Globus pallidus (tissue), 1 donor: ENCODE measurements around the gene RSRP1.
"Not testable (repeated sequence)": the region's sequence is repeated elsewhere in the genome, so short reads cannot be mapped to it uniquely, and the experiment has no call there.

Experiments used
- DNase-seq: peaks from one replicate; pipeline ENCODE4 v3.0.0-alpha.2; 2015; ENCODE audit warnings: low spot score

The RSRP1 gene

GRCh38 chr1:25247024-25247828, at the start of gene RSRP1:
TSS of gene RSRP1 (minus strand) at chr1:25247454. CDS start at chr1:25246963, 491 bp downstream.
- peak; percentile 99 for DNase-seq

- DNase-seq: not testable (repeated sequence)
These were observed 49.2 kb upstream of the RSRP1 start for GRCh38 chr1:25296501-25296900.

GRCh38 chr1:25294889-25295826, 47.9 kb upstream of the RSRP1 start:
- not testable (repeated sequence) for DNase-seq

GRCh38 chr1:25293426-25293825, 46.2 kb upstream of the RSRP1 start:
- DNase-seq: not testable (repeated sequence)

GRCh38 chr1:25290043-25290442, 42.8 kb upstream of the RSRP1 start:
- not testable (repeated sequence) for DNase-seq

GRCh38 chr1:25288573-25289101, 41.4 kb upstream of the RSRP1 start:
- DNase-seq: not testable (repeated sequence)

- not testable (repeated sequence) for DNase-seq
These were observed 39.9 kb upstream of the RSRP1 start for GRCh38 chr1:25287164-25287563.

GRCh38 chr1:25285862-25286261, 38.6 kb upstream of the RSRP1 start:
- not testable (repeated sequence) for DNase-seq

GRCh38 chr1:25279693-25280111, 32.4 kb upstream of the RSRP1 start:
- not testable (repeated sequence) for DNase-seq

- DNase-seq: not testable (repeated sequence)
These were observed 31.5 kb upstream of the RSRP1 start for GRCh38 chr1:25278790-25279189.

GRCh38 chr1:25278358-25278757, 31.1 kb upstream of the RSRP1 start:
- DNase-seq: not testable (repeated sequence)

- not testable (repeated sequence) for DNase-seq
These were observed 30.0 kb upstream of the RSRP1 start for GRCh38 chr1:25277295-25277694.

GRCh38 chr1:25275648-25276047, 28.4 kb upstream of the RSRP1 start:
- not testable (repeated sequence) for DNase-seq

GRCh38 chr1:25272238-25272637, 25.0 kb upstream of the RSRP1 start, which contains the start of gene RHD:
TSS of gene RHD (plus strand) at chr1:25272509. CDS start at chr1:25272548, 39 bp downstream.
- DNase-seq: not testable (repeated sequence)

- DNase-seq: not testable (repeated sequence)
These were observed 21.0 kb upstream of the RSRP1 start for GRCh38 chr1:25268143-25268760.

- DNase-seq: peak; percentile 53
These were observed 20.3 kb upstream of the RSRP1 start for GRCh38 chr1:25267288-25268142.

- not testable (repeated sequence) for DNase-seq
These were observed 19.5 kb upstream of the RSRP1 start for GRCh38 chr1:25266554-25267287.

- DNase-seq: not testable (repeated sequence)
These were observed 13.1 kb upstream of the RSRP1 start for GRCh38 chr1:25260336-25260735.

GRCh38 chr1:25259813-25260212, 12.6 kb upstream of the RSRP1 start:
- DNase-seq: not testable (repeated sequence)

- DNase-seq: no peak
These were observed 9.9 kb upstream of the RSRP1 start for GRCh38 chr1:25257196-25257595.
